GM18502 (cell line): ENCODE measurements around the gene SGPP2.
A peak's percentile ranks its signal among the peaks of the same experiment; 100 is the strongest.

ENCODE experiments used
- ATAC-seq: cut with Tn5 transposase; IDR thresholded peaks from one replicate; pipeline ENCODE4 v1.9.1; 2021; ENCODE audit warnings: mild to moderate bottlenecking; ENCODE audit not compliant: unreplicated experiment, poor library complexity

SGPP2 gene

DNA sequence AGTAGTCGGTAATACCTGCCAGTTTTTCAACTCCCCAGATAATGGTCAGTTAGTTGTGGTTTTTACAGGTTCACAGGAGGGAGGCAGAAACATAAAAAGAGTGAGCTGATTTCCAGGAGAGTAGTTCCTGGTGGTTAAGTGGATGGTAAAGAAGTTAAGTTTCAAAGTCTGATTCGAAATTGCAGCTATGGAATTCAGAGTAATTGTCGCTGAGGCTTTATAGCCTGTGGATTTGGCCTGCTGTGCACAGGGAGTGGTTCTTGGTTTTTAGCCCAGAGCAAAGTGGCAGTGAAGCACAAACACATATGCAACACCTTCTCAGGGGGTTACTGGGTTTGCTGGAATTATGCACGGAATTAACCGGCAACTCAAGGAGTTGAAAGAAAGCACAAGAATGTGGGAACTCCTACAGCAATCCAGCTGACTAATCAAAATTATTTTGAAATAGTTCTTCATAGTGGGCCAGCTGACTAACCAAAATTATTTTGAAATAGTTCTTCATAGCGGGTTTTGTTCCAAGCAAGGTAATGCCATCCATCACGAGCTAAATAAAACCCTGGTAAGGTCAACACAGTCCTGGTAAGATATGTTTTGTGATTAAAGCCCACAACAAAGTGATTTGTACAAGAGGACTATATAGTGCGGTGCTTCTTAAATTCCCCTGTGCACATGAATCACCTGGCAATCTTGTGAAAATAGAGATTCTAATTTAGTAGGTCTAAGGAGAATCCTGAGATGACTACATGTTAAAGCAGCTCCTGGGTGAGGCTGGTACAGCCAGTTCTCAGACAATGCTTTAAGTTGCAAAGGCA is 94.4 kb downstream of the SGPP2 start:
- no peak for ATAC-seq

- ATAC-seq: peak; percentile 78
Measured at GRCh38 chr2:222521099-222521498, 96.8 kb downstream of the SGPP2 start.

GRCh38 chr2:222522082-222522481 is 97.7 kb downstream of the SGPP2 start:
- ATAC-seq: no peak

GRCh38 chr2:222523783-222524544 is 99.6 kb downstream of the SGPP2 start:
- peak; percentile 35 for ATAC-seq

GRCh38 chr2:222525811-222526210 is 101.5 kb downstream of the SGPP2 start:
- no peak for ATAC-seq

DNA sequence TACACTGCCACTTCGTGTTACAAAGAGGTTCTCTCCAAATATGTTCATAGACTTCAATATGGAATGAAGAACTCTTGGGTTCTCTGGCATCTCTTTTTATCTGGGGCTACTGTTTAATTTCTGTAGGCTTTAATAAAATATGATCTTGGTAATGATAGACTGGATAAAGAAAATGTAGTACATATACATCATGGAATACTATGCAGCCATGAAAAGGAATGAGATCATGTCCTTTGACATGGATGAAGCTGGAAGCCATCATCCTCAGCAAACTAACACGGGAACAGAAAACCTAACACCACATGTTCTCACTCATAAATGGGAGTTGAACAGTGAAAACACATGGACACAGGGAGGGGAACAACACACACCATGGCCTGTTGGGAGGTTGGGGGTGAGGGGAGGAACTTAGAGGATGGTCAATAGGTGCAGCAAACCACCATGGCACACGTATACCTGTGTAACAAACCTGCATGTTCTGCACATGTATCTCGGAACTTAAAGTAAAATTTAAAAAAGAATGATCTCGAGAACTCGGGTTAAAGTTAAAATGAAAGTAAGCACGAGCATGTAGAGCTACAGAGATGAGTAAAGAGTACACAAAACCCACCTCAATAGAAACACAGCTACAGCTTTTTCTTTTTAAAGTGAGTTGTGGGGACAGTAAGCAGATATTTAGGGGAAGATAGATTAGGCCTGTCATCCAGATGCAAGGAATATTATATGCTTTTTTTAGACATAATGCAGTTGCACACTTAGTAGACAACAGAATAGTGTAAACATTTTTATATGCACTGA is 102.3 kb downstream of the SGPP2 start:
- peak; percentile 57 for ATAC-seq

GRCh38 chr2:222532315-222532714 is 108.0 kb downstream of the SGPP2 start:
- no peak for ATAC-seq

GRCh38 chr2:222535477-222535876 is 111.1 kb downstream of the SGPP2 start:
- ATAC-seq: no peak

GRCh38 chr2:222538535-222538934 is 114.2 kb downstream of the SGPP2 start:
- peak; percentile 79 for ATAC-seq

- no peak for ATAC-seq
Measured at GRCh38 chr2:222544661-222545060, 120.3 kb downstream of the SGPP2 start.

DNA sequence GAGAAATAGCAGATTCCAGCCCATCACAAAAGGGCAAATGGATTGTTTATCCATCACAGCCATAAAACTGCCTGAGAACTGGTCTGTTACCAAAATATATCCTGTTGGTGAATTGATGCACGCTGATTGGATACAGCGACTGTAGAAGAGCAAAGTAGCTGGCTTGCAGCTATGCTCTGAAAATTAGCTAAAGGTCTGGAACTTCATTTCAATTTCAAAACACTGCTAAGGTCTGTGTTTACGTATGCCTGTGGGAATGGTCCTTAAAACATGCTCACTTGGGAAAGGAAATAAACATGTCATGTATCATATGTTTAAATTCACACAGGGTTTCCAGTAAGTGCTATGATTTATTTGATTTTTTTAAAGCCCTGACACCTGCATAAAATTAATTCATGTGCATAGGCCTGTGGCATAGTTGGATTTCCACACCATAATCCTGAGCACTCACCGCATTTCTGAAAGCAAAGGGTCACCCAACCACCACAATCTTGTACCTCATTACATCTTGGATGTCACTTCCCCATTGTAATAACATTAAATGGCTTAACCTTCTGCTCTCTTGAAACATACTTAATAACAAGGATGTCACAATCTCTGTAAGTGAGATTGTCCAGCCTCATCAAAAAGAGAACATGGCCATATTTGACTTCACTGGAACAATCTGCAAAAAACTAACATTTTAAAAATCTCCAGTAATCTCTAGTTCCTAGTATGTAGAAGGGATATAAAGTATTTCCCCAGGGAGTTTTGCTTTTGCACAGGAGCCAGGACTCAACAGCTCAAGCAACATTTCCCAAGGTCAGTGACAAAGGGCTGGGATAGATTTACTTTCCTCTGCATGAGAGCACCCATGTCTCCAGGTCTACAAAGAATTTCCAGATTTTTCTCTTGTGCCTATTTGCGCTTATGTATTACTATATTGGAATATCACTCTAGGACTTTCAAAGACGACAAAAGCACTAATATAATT is 121.8 kb downstream of the SGPP2 start:
- ATAC-seq: no peak

DNA sequence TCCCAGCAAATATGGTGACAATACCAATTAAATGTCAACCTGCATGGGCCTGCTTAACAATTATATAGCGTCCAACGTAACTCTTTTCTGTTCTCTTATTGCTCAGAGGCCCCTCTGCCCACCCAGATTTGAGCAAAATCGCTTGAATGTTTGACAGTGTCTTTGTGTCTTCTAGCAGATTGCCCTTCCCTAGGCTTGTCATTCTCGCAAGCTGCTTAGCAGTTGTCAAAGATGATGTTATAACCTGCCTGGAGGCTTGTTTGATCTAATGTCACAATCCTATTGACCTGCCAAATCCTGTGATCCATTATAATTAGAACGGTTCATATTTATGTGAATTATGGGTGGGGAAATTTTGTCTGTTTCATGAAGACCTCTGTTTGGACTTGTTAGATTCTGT is 122.7 kb downstream of the SGPP2 start:
- no peak for ATAC-seq

GRCh38 chr2:222548992-222549391 is 124.6 kb downstream of the SGPP2 start:
- ATAC-seq: no peak

- no peak for ATAC-seq
Measured at GRCh38 chr2:222554517-222554916, 130.2 kb downstream of the SGPP2 start.

DNA sequence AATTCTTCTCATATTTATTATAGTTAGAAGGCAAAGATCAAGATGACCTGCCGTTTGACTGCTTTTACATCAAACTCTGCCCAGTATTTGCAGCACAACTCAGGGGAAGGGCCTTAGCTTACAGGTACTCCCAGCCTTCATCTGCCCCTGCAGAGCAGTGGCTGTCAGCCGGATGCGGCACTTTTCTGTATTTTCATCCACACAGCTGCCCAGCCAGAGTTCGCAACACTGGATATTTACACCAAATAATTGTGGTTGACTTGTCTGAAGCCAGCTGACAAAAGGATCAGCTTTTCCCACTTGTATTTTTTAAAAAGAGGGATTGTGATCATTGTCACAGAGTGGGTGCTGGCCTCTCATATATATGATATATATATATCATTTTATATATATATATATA is 136.8 kb downstream of the SGPP2 start:
- no peak for ATAC-seq

GRCh38 chr2:222561817-222562645 is 137.7 kb downstream of the SGPP2 start:
- ATAC-seq: peak; percentile 88

DNA sequence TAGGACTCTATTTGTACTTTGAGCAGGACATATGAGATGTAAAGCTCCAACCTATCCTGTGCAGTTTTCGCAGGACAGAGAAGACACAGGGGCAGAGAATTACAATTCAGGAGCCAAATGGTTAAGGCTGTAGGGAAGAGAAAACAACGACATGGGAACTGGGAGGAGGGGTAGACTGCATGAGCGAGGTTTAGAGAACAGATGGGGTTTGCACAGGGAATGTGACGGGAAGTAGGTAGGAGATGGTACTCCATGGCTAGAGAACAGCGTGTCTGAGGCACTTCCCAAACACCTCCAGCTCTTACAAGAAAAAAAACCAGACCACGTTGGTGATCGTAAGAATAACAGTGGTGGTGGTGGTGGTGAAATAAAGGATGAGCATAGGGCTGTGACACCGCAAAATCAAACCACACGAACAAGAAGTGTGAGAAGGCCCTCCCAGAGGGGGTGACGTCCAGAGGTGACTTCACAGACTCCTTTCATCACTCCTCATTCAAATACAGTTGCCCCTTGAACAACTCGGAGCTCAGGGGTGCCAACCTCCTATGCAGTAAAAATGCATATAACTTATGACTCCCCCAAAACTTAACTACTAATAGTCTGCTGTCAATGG is 138.9 kb downstream of the SGPP2 start:
- no peak for ATAC-seq

- ATAC-seq: no peak
Measured at GRCh38 chr2:222563936-222564335, 139.6 kb downstream of the SGPP2 start.
